CD14-positive monocyte (primary cell): ENCODE measurements around the gene C1QTNF6. TPM values are rescaled to one million over a fixed set of nuclear protein-coding genes. Genes with fewer than 3 reads are reported as not detected.
A peak's percentile ranks its signal among the peaks of the same experiment; 100 is the strongest.

Experiments used
- DNase-seq, 3 donors: peaks; one replicate each; pipeline ENCODE4 v3.0.0-alpha.2; 2011 to 2022
- H2AFZ ChIP-seq: 2 replicates; pipeline ENCODE4 v1.6.0; 2012; ENCODE audit warnings: mild to moderate bottlenecking, low read depth, low read length, inconsistent platforms; ENCODE audit not compliant: insufficient read depth, poor library complexity, severe bottlenecking
- H3K27ac ChIP-seq, 2 donors: 1 replicate in 1 of 2; 2 replicates in 1 of 2; pipeline ENCODE4 v1.5.1; 2012 to 2013; ENCODE audit warnings: low read length in 2 of 2, control low read depth in 1 of 2, inconsistent platforms in 1 of 2, low read depth in 1 of 2, mild to moderate bottlenecking in 1 of 2
- H3K27me3 ChIP-seq, 2 donors: one replicate each; pipeline versions ENCODE4 v1.6.0 to v1.6.1; 2011 to 2013; ENCODE audit warnings: low read length in 2 of 2; ENCODE audit not compliant: control insufficient read depth in 2 of 2, insufficient read depth in 2 of 2
- H3K36me3 ChIP-seq, 2 donors: replicated peaks in 1 of 2; 1 replicate in 1 of 2; 2 replicates in 1 of 2; pipeline versions ENCODE4 v1.5.1 to v1.6.1; 2012 to 2013; ENCODE audit warnings: low read length in 2 of 2, control low read depth in 1 of 2, inconsistent platforms in 1 of 2, mild to moderate bottlenecking in 1 of 2; ENCODE audit not compliant: insufficient read depth in 2 of 2, control insufficient read depth in 1 of 2
- H3K4me1 ChIP-seq, 2 donors: 1 replicate in 1 of 2; 2 replicates in 1 of 2; pipeline versions ENCODE4 v1.5.1 to v1.6.1; 2012 to 2013; ENCODE audit warnings: low read length in 2 of 2, control low read depth in 1 of 2, inconsistent platforms in 1 of 2, mild to moderate bottlenecking in 1 of 2, moderate library complexity in 1 of 2; ENCODE audit not compliant: insufficient read depth in 2 of 2, control insufficient read depth in 1 of 2
- H3K4me2 ChIP-seq: replicated peaks from 2 replicates; pipeline ENCODE3; 2012; ENCODE audit warnings: low read length, moderate library complexity, mild to moderate bottlenecking; ENCODE audit not compliant: poor library complexity, severe bottlenecking; ENCODE audit errors: extremely low read depth
- H3K4me3 ChIP-seq, 3 experiments: fragments of 200-600 bp in 1 of 3; sonication (generic) in 1 of 3; replicated peaks in 1 of 3; 1 replicate in 2 of 3; 2 replicates in 1 of 3; pipeline ENCODE4 v1.5.1; 2011 to 2013; ENCODE audit warnings: low read length in 3 of 3, mild to moderate bottlenecking in 3 of 3, control low read depth in 2 of 3, low read depth in 2 of 3, inconsistent platforms in 1 of 3, moderate library complexity in 1 of 3
- H3K79me2 ChIP-seq: 2 replicates; pipeline ENCODE4 v1.6.0; 2012; ENCODE audit warnings: mild to moderate bottlenecking, control low read depth, inconsistent platforms, low read length, moderate library complexity; ENCODE audit not compliant: insufficient read depth
- H3K9ac ChIP-seq: 2 replicates; pipeline ENCODE4 v1.6.0; 2017; ENCODE audit warnings: low read length, mild to moderate bottlenecking; ENCODE audit not compliant: insufficient read depth, poor library complexity, severe bottlenecking
- H3K9me3 ChIP-seq, 2 donors: replicated peaks in 1 of 2; 1 replicate in 1 of 2; 2 replicates in 1 of 2; pipeline versions ENCODE4 v1.5.1 to v1.6.1; 2012 to 2013; ENCODE audit warnings: low read length in 2 of 2, control low read depth in 1 of 2; ENCODE audit not compliant: control insufficient read depth in 1 of 2, insufficient read depth in 1 of 2
- H4K20me1 ChIP-seq: 2 replicates; pipeline ENCODE4 v1.6.0; 2012; ENCODE audit warnings: mild to moderate bottlenecking, low read length, control low read depth, moderate library complexity; ENCODE audit not compliant: insufficient read depth
- H3K27ac Mint-ChIP-seq, 7 donors: one replicate each; pipeline ENCODE4 v1.8.0; 2020; ENCODE audit warnings: mild to moderate bottlenecking in 7 of 7, mixed read lengths in 7 of 7, moderate library complexity in 6 of 7, inconsistent platforms in 2 of 7
- H3K27me3 Mint-ChIP-seq, 3 donors: one replicate each; pipeline ENCODE4 v1.8.0; 2021 to 2022; ENCODE audit warnings: low read depth in 3 of 3, mild to moderate bottlenecking in 3 of 3, mixed read lengths in 3 of 3, moderate library complexity in 3 of 3, inconsistent platforms in 1 of 3
- H3K36me3 Mint-ChIP-seq, 2 donors: one replicate each; pipeline ENCODE4 v1.8.0; 2020; ENCODE audit warnings: mixed read lengths in 2 of 2, inconsistent platforms in 1 of 2, mild to moderate bottlenecking in 1 of 2
- H3K4me1 Mint-ChIP-seq: one replicate; pipeline ENCODE4 v1.8.0; 2020; ENCODE audit warnings: mild to moderate bottlenecking, mixed read lengths
- H3K4me3 Mint-ChIP-seq, 2 donors: one replicate each; pipeline ENCODE4 v1.8.0; 2020; ENCODE audit warnings: mild to moderate bottlenecking in 2 of 2, mixed read lengths in 2 of 2, moderate library complexity in 1 of 2
- H3K9me3 Mint-ChIP-seq, 7 donors: one replicate each; pipeline ENCODE4 v1.8.0; 2020 to 2022; ENCODE audit warnings: mixed read lengths in 7 of 7, mild to moderate bottlenecking in 6 of 7, moderate library complexity in 6 of 7, inconsistent platforms in 2 of 7
- CTCF ChIP-seq: fragments of 200-600 bp; IDR thresholded peaks from one replicate; pipeline ENCODE4 v1.8.0; 2022; ENCODE audit warnings: antibody characterized with exemption, mild to moderate bottlenecking
- WGBS: methylation state at CpG from one replicate; pipeline ENCODE4 v1.1.5; 2013; ENCODE audit warnings: missing lambda C conversion rate; ENCODE audit not compliant: insufficient coverage; 5-methylcytosine and 5-hydroxymethylcytosine counted together
- intact Hi-C, 2 donors: fragments of 100-400 bp; cut with micrococcal nuclease; formaldehyde crosslinking; loops; one replicate each; pipeline versions ENCODE4 v1.15.0 to v1.15.1; 2023
- polyA plus RNA-seq, 3 donors: library from polyadenylated mRNA; depleted of rRNA in 1 of 3; unstranded in 2 of 3; stranded (reverse) in 1 of 3; fragments of 300-500 nt in 2 of 3; fragments of >200 nt in 1 of 3; fragmentation: Illumina TruSeq in 2 of 3; gene quantifications; 1 replicate in 2 of 3; 2 replicates in 1 of 3; pipeline ENCODE4 v1.2.3, GENCODE V29; 2012 to 2021

Gene C1QTNF6
- polyA plus RNA-seq, 3 donors, result 0.14 to 2.3 (median 0.24) TPM

- Histone ChIP-seq H4K20me1 (peaks cover 73% of the 10 kb centered on the region), H2AFZ (no peak overlapping the region), H3K9ac (peak overlapping the region; percentile 83), H3K27ac (peak overlapping the region; percentile 90 to 100), H3K9me3 (no peaks in the 10 kb centered on the region), H3K4me2 (peak overlapping the region; percentile 43), H3K4me3 (peak overlapping the region in 1 of 3 experiments; percentile 52), H3K4me1 (peaks cover 72 to 91% of the 10 kb centered on the region in 2 donors), H3K36me3 (peaks cover 67 to 72% of the 10 kb centered on the region in 2 donors), H3K27me3 (no peaks in the 10 kb centered on the region), H3K79me2 (peaks cover 72% of the 10 kb centered on the region)
- peaks cover 67 to 87% of the 10 kb centered on the region in 2 donors for H3K36me3 Mint-ChIP-seq
- H3K27ac Mint-ChIP-seq, result peak overlapping the region; percentile 96 to 99 (median 97)
- H3K9me3 Mint-ChIP-seq, result no peaks in the 10 kb centered on the region
- intact Hi-C loops, result no loop called here
- WGBS, result 53% methylated on average over 5 of the region's 7 CpGs
- H3K27me3 Mint-ChIP-seq, result peaks cover 0 to 2% (median 0%) of the 10 kb centered on the region in 3 donors
- peak overlapping the region; percentile 55 to 80 for H3K4me3 Mint-ChIP-seq
- H3K4me1 Mint-ChIP-seq, result peaks cover 86% of the 10 kb centered on the region
- no peak for TF ChIP-seq CTCF
- peak; percentile 41 to 85 (median 70) for DNase-seq
These were observed 41.2 kb upstream of the C1QTNF6 start for GRCh38 chr22:37229012-37229804.

- H3K9me3 Mint-ChIP-seq, result no peaks in the 10 kb centered on the region
- peak overlapping the region; percentile 6 to 59 for H3K4me3 Mint-ChIP-seq
- Histone ChIP-seq H3K4me3 (peak overlapping the region in 1 of 3 experiments; percentile 52), H3K9me3 (no peaks in the 10 kb centered on the region), H3K4me1 (peaks cover 79 to 91% of the 10 kb centered on the region in 2 donors), H3K27me3 (no peaks in the 10 kb centered on the region), H2AFZ (no peak overlapping the region), H3K79me2 (peaks cover 64% of the 10 kb centered on the region), H3K4me2 (peak overlapping the region; percentile 43), H3K9ac (peak overlapping the region; percentile 83), H3K36me3 (peaks cover 59 to 69% of the 10 kb centered on the region in 2 donors), H4K20me1 (peaks cover 70% of the 10 kb centered on the region), H3K27ac (peak overlapping the region; percentile 90 to 100)
- peak; percentile 47 to 58 (median 52) for DNase-seq
- peak overlapping the region; percentile 96 to 99 (median 97) for H3K27ac Mint-ChIP-seq
- peaks cover 0 to 2% (median 0%) of the 10 kb centered on the region in 3 donors for H3K27me3 Mint-ChIP-seq
- H3K4me1 Mint-ChIP-seq, result peaks cover 86% of the 10 kb centered on the region
- no peak for TF ChIP-seq CTCF
- peaks cover 66 to 87% of the 10 kb centered on the region in 2 donors for H3K36me3 Mint-ChIP-seq
- 11% methylated on average over 15 of the region's 20 CpGs for WGBS
- intact Hi-C loops, result no loop called here
These were observed 40.3 kb upstream of the C1QTNF6 start for GRCh38 chr22:37228106-37229011.
